Gastrocnemius medialis (tissue), 4 donors: ENCODE results near the gene CLDND2. TPM values are rescaled to one million over a fixed set of nuclear protein-coding genes. Genes with fewer than 3 reads are reported as not detected.

Source experiments
- ATAC-seq, 2 donors: fragments of 150-250 bp; one replicate each; pipeline ENCODE4 v1.9.1; 2016
- DNase-seq, 2 donors: peaks; one replicate each; pipeline ENCODE4 v3.0.0-alpha.2; 2019
- H3K27ac ChIP-seq, 4 donors: fragments of 200-600 bp; sonication (generic); 1 replicate in 1 of 4; 2 replicates in 3 of 4; pipeline ENCODE4 v1.5.1; 2016 to 2018; ENCODE audit warnings: mild to moderate bottlenecking in 2 of 4, moderate library complexity in 1 of 4
- H3K27me3 ChIP-seq, 3 donors: fragments of 200-600 bp; sonication (generic) in 2 of 3; 1 replicate in 1 of 3; 2 replicates in 2 of 3; pipeline versions ENCODE4 v1.5.1 to v1.6.0; 2016 to 2019; ENCODE audit warnings: mild to moderate bottlenecking in 1 of 3, moderate library complexity in 1 of 3
- H3K36me3 ChIP-seq, 2 donors: fragments of 200-600 bp; sonication (generic) in 1 of 2; one replicate each; pipeline ENCODE4 v1.5.1; 2017 to 2018
- H3K4me1 ChIP-seq, 2 donors: fragments of 200-600 bp; sonication (generic) in 1 of 2; one replicate each; pipeline ENCODE4 v1.5.1; 2016 to 2017; ENCODE audit warnings: mild to moderate bottlenecking in 2 of 2
- H3K4me3 ChIP-seq, 4 donors: fragments of 200-600 bp; sonication (generic) in 3 of 4; 1 replicate in 1 of 4; 2 replicates in 3 of 4; pipeline ENCODE4 v1.5.1; 2016 to 2019; ENCODE audit warnings: mild to moderate bottlenecking in 2 of 4
- H3K9me3 ChIP-seq, 3 donors: fragments of 200-600 bp; sonication (generic) in 2 of 3; 1 replicate in 1 of 3; 2 replicates in 2 of 3; pipeline ENCODE4 v1.5.1; 2016 to 2019
- POLR2A ChIP-seq, 2 donors: fragments of 450-650 bp; IDR thresholded peaks; one replicate each; pipeline ENCODE4 v1.6.1; 2017; ENCODE audit warnings: antibody characterized with exemption in 2 of 2, mild to moderate bottlenecking in 2 of 2, moderate library complexity in 2 of 2
- in situ Hi-C, 4 donors: fragments of 200-750 bp; cut with MboI; loops; one replicate each; pipeline versions ENCODE4 v1.15.0 to v1.8.0; 2017; ENCODE audit warnings: low sequenced_read_pairs in 4 of 4
- intact Hi-C: fragments of 100-400 bp; cut with DNase I; formaldehyde crosslinking; loops from one replicate; pipeline ENCODE4 v1.15.1; 2023; ENCODE audit warnings: low total_unique reads
- total RNA-seq, 4 donors: library from RNA; depleted of rRNA; stranded (reverse); fragments of >200 nt; gene quantifications; one replicate each; pipeline versions ENCODE4 v1.1.0 to v1.2.3, GENCODE V29; 2016
- TF ChIP-seq, protein P1 (sequence below), 5 experiments: fragments of 450-650 bp in 3 of 5; fragments of 200-600 bp in 2 of 5; sonication (generic) in 2 of 5; IDR thresholded peaks in 4 of 5; conservative IDR thresholded peaks in 1 of 5; 1 replicate in 4 of 5; 2 replicates in 1 of 5; pipeline ENCODE4 v1.5.1; 2016 to 2019; ENCODE audit warnings: antibody characterized with exemption in 5 of 5, mild to moderate bottlenecking in 3 of 5, moderate library complexity in 3 of 5

The CLDND2 gene
- total RNA-seq, 4 donors from 2014 or later = not detected

DNA sequence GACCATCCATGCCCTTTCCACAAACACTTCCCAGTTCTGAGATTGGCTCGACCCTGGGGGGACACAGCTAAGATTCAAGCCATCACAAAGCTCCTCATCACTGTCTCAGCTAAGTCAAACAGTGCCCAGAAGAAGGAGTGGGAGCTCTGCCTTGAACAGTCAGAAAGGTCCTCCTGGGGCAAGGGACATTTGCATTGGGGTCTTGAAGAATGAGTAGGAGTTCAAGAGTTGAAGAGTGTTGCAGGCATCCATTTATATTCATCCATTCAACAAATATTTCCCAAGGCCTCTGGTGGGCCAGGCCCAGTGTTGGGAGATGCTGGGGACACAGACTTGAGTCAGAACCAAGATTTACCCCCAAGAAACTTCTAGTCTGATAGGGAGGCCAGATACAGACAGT lies 50.8 kb downstream of the CLDND2 start:
- ATAC-seq (no peak), DNase-seq (no peak)
- Histone ChIP-seq H3K4me1 (no peaks in the 10 kb centered on the region), H3K27ac (no peak overlapping the region), H3K4me3 (no peak overlapping the region), H3K36me3 (no peaks in the 10 kb centered on the region), H3K27me3 (peaks cover 0 to 5% (median 0%) of the 10 kb centered on the region in 3 donors), H3K9me3 (no peaks in the 10 kb centered on the region)
- TF ChIP-seq, protein P1, sequence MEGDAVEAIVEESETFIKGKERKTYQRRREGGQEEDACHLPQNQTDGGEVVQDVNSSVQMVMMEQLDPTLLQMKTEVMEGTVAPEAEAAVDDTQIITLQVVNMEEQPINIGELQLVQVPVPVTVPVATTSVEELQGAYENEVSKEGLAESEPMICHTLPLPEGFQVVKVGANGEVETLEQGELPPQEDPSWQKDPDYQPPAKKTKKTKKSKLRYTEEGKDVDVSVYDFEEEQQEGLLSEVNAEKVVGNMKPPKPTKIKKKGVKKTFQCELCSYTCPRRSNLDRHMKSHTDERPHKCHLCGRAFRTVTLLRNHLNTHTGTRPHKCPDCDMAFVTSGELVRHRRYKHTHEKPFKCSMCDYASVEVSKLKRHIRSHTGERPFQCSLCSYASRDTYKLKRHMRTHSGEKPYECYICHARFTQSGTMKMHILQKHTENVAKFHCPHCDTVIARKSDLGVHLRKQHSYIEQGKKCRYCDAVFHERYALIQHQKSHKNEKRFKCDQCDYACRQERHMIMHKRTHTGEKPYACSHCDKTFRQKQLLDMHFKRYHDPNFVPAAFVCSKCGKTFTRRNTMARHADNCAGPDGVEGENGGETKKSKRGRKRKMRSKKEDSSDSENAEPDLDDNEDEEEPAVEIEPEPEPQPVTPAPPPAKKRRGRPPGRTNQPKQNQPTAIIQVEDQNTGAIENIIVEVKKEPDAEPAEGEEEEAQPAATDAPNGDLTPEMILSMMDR (IDR thresholded peaks at IDR 0.05 in 4 of 5, conservative IDR thresholded peaks at IDR 0.05 in 1 of 5) = no peak
- TF ChIP-seq POLR2A (IDR thresholded peaks at IDR 0.05) = no peak
- in situ Hi-C loops = no loop called here
- intact Hi-C loops = no loop called here

GRCh38 chr19:51317376-51317775 lies 51.4 kb downstream of the CLDND2 start:
- TF ChIP-seq, protein P1 (IDR thresholded peaks at IDR 0.05 in 4 of 5, conservative IDR thresholded peaks at IDR 0.05 in 1 of 5) = no peak
- no peak for TF ChIP-seq POLR2A (IDR thresholded peaks at IDR 0.05)
- ATAC-seq (no peak), DNase-seq (no peak)
- in situ Hi-C loops = no loop called here
- Histone ChIP-seq H3K9me3 (no peaks in the 10 kb centered on the region), H3K4me1 (no peaks in the 10 kb centered on the region), H3K4me3 (no peak overlapping the region), H3K27ac (no peak overlapping the region), H3K36me3 (no peaks in the 10 kb centered on the region), H3K27me3 (peaks cover under 1 to 6% (median 2%) of the 10 kb centered on the region in 3 donors)
- intact Hi-C loops = no loop called here

Other genes starting within 250 kb of the CLDND2 start
- gene SIGLEC9, start 244.1 kb downstream of the CLDND2 start, total RNA-seq = 1 to 10 TPM in 2 of 4 donors, under 1 TPM in 1, not detected in 1; 0.72 to 1.4 (median 1.0) TPM
- under 1 TPM in 3 of 4 donors, not detected in 1; 0.13 to 0.97 (median 0.23) TPM for gene SIGLEC7, start 226.7 kb downstream of the CLDND2 start, total RNA-seq
- gene CD33, start 143.9 kb downstream of the CLDND2 start, total RNA-seq = 1 to 10 TPM in 2 of 4 donors, under 1 TPM in 1, not detected in 1; 0.71 to 2.3 (median 2.1) TPM
- gene SIGLECL1, start 117.9 kb downstream of the CLDND2 start, total RNA-seq = not detected
- not detected for gene IGLON5, start 57.4 kb downstream of the CLDND2 start, total RNA-seq
- under 1 TPM; 0.20 to 0.75 (median 0.34) TPM for gene VSIG10L, start 26.9 kb downstream of the CLDND2 start, total RNA-seq
- 100 to 1,000 TPM; 118 to 164 (median 141) TPM for gene ETFB, start 2.6 kb downstream of the CLDND2 start, total RNA-seq
- gene NKG7, start 3.7 kb upstream of the CLDND2 start, total RNA-seq = 1 to 10 TPM in 1 of 4 donors, under 1 TPM in 1, not detected in 2; 0.73 to 1.2 TPM
- gene LIM2, start 19.0 kb upstream of the CLDND2 start, total RNA-seq = not detected
- gene C19orf84, start 21.6 kb upstream of the CLDND2 start, total RNA-seq = not detected
- 1 to 10 TPM in 1 of 4 donors, under 1 TPM in 2, not detected in 1; 0.87 to 1.3 (median 0.98) TPM for gene SIGLEC10, start 48.6 kb upstream of the CLDND2 start, total RNA-seq
- gene SIGLEC8, start 89.5 kb upstream of the CLDND2 start, total RNA-seq = under 1 TPM in 1 of 4 donors, not detected in 3; 0.13 TPM
- gene CEACAM18, start 109.5 kb upstream of the CLDND2 start, total RNA-seq = not detected
- not detected for gene SIGLEC12, start 132.8 kb upstream of the CLDND2 start, total RNA-seq
- gene SIGLEC6, start 162.7 kb upstream of the CLDND2 start, total RNA-seq = under 1 TPM in 2 of 4 donors, not detected in 2; 0.18 to 0.46 TPM
- 1 to 10 TPM; 2.1 to 5.0 (median 2.6) TPM for gene ZNF175, start 202.3 kb upstream of the CLDND2 start, total RNA-seq